ENCODE results near the gene RTEL1. TPM values are rescaled to one million over a fixed set of nuclear protein-coding genes. Genes with fewer than 3 reads are reported as not detected.

The RTEL1 gene
- total RNA-seq, 6 experiments from 2014 or later = 9.6 to 16.3 (median 12.4) TPM

- WGBS (ENCODE audit: insufficient coverage, low coverage, low lambda C conversion rate, missing lambda C conversion rate) = 70% methylated on average over 1 of the region's 4 CpGs
- Histone ChIP-seq H3K27me3 (no peaks in the 10 kb centered on the region), H3K27ac (no peak overlapping the region), H3K36me3 (peaks cover 0 to 11% (median 0%) of the 10 kb centered on the region in 4 donors), H3K4me1 (no peaks in the 10 kb centered on the region), H3K4me3 (no peak overlapping the region), H3K9me3 (no peaks in the 10 kb centered on the region)
- ATAC-seq = no peak
- TF ChIP-seq CTCF (IDR thresholded peaks at IDR 0.05) = no peak
- no peak for TF ChIP-seq POLR2A (IDR thresholded peaks at IDR 0.05)
- peak in 1 of 3 donors; percentile 4 for DNase-seq
- intact Hi-C loops (cut with DNase I) = no loop called here
Observed at GRCh38 chr20:63622096-63622495, 36.0 kb upstream of the RTEL1 start.

- TF ChIP-seq POLR2A (IDR thresholded peaks at IDR 0.05) = no peak
- no peak for TF ChIP-seq CTCF (IDR thresholded peaks at IDR 0.05)
- DNase-seq (peak in 1 of 3 donors; percentile 14), ATAC-seq (no peak)
- WGBS (ENCODE audit: insufficient coverage, low coverage, low lambda C conversion rate, missing lambda C conversion rate) = 96% methylated on average over 13 of the region's 14 CpGs
- intact Hi-C loops (cut with DNase I) = no loop called here
- Histone ChIP-seq H3K9me3 (no peaks in the 10 kb centered on the region), H3K36me3 (peaks cover 0 to 10% (median 0%) of the 10 kb centered on the region in 4 donors), H3K4me1 (no peaks in the 10 kb centered on the region), H3K27me3 (no peaks in the 10 kb centered on the region), H3K27ac (no peak overlapping the region), H3K4me3 (no peak overlapping the region)
Observed at GRCh38 chr20:63622732-63623131, 35.4 kb upstream of the RTEL1 start.

GRCh38 chr20:63624486-63624885 is 33.6 kb upstream of the RTEL1 start:
- WGBS (ENCODE audit: insufficient coverage, low coverage, low lambda C conversion rate, missing lambda C conversion rate) = 79% methylated on average over 12 of the region's 15 CpGs
- TF ChIP-seq CTCF (IDR thresholded peaks at IDR 0.05) = no peak
- no peak for TF ChIP-seq POLR2A (IDR thresholded peaks at IDR 0.05)
- H3K4me3 ChIP-seq = no peak overlapping the region

GRCh38 chr20:63625771-63626423 is 32.2 kb upstream of the RTEL1 start:
- DNase-seq = peak in 2 of 3 donors; percentile 40 to 63
- Histone ChIP-seq H3K4me3 (peak overlapping the region; percentile 74 to 98 (median 80)), H3K36me3 (no peaks in the 10 kb centered on the region), H3K27ac (peak overlapping the region; percentile 75 to 93 (median 90)), H3K4me1 (peaks cover 0 to 11% (median 0%) of the 10 kb centered on the region in 4 donors), H3K27me3 (no peaks in the 10 kb centered on the region), H3K9me3 (no peaks in the 10 kb centered on the region)
- intact Hi-C loops (cut with DNase I) = no loop called here
- no peak for TF ChIP-seq CTCF (IDR thresholded peaks at IDR 0.05)
- no peak for TF ChIP-seq POLR2A (IDR thresholded peaks at IDR 0.05)
- ATAC-seq = no peak
- WGBS (ENCODE audit: insufficient coverage, low coverage, low lambda C conversion rate, missing lambda C conversion rate) = 25% methylated on average over 15 of the region's 36 CpGs

More at GRCh38 chr20:63624486-63624885, 33.6 kb upstream of the RTEL1 start:
- intact Hi-C loops (cut with DNase I) = no loop called here
- ATAC-seq (no peak), DNase-seq (peak in 2 of 3 donors; percentile 5 to 15)
- H3K4me1 ChIP-seq = peaks cover 0 to 11% (median 0%) of the 10 kb centered on the region in 4 donors
- no peaks in the 10 kb centered on the region for H3K27me3 ChIP-seq
- H3K9me3 ChIP-seq = no peaks in the 10 kb centered on the region
- H3K36me3 ChIP-seq = no peaks in the 10 kb centered on the region
- H3K27ac ChIP-seq = no peak overlapping the region

Measured in right lobe of liver (tissue), 6 donors.